Gastrocnemius medialis (tissue), 4 donors: ENCODE measurements around the gene CHRM1.

ENCODE experiments used
- POLR2A ChIP-seq, 2 donors: fragments of 450-650 bp; IDR thresholded peaks; one replicate each; pipeline ENCODE4 v1.6.1; 2017; ENCODE audit warnings: antibody characterized with exemption in 2 of 2, mild to moderate bottlenecking in 2 of 2, moderate library complexity in 2 of 2
- TF ChIP-seq, protein P1 (sequence below), 5 experiments: fragments of 450-650 bp in 3 of 5; fragments of 200-600 bp in 2 of 5; sonication (generic) in 2 of 5; IDR thresholded peaks in 4 of 5; conservative IDR thresholded peaks in 1 of 5; 1 replicate in 4 of 5; 2 replicates in 1 of 5; pipeline ENCODE4 v1.5.1; 2016 to 2019; ENCODE audit warnings: antibody characterized with exemption in 5 of 5, mild to moderate bottlenecking in 3 of 5, moderate library complexity in 3 of 5

DNA sequence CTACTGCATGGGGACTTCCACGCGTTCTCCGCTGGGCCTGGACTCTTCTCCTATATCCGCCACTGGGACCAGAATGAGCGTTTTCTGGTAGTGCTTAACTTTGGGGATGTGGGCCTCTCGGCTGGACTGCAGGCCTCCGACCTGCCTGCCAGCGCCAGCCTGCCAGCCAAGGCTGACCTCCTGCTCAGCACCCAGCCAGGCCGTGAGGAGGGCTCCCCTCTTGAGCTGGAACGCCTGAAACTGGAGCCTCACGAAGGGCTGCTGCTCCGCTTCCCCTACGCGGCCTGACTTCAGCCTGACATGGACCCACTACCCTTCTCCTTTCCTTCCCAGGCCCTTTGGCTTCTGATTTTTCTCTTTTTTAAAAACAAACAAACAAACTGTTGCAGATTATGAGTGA lies 32.8 kb downstream of the CHRM1 start:
- TF ChIP-seq, protein P1, sequence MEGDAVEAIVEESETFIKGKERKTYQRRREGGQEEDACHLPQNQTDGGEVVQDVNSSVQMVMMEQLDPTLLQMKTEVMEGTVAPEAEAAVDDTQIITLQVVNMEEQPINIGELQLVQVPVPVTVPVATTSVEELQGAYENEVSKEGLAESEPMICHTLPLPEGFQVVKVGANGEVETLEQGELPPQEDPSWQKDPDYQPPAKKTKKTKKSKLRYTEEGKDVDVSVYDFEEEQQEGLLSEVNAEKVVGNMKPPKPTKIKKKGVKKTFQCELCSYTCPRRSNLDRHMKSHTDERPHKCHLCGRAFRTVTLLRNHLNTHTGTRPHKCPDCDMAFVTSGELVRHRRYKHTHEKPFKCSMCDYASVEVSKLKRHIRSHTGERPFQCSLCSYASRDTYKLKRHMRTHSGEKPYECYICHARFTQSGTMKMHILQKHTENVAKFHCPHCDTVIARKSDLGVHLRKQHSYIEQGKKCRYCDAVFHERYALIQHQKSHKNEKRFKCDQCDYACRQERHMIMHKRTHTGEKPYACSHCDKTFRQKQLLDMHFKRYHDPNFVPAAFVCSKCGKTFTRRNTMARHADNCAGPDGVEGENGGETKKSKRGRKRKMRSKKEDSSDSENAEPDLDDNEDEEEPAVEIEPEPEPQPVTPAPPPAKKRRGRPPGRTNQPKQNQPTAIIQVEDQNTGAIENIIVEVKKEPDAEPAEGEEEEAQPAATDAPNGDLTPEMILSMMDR (IDR thresholded peaks at IDR 0.05 in 4 of 5, conservative IDR thresholded peaks at IDR 0.05 in 1 of 5): no peak
- TF ChIP-seq POLR2A (IDR thresholded peaks at IDR 0.05): no peak
